Posterior cingulate gyrus (tissue), 11 donors: Measurements from ENCODE around the gene CLPSL1.
A peak's percentile ranks its signal among the peaks of the same experiment; 100 is the strongest.

Source experiments
- DNase-seq, 10 donors: peaks; one replicate each; pipeline versions ENCODE4 v3.0.0 to v3.0.0-alpha.2; 2020 to 2021; ENCODE audit warnings: mixed read lengths in 3 of 10
- intact Hi-C: fragments of 100-400 bp; cut with DNase I; formaldehyde crosslinking; loops from one replicate; pipeline ENCODE4 v1.15.1; 2023

Gene CLPSL1

GRCh38 chr6:35780719-35781118 lies at the start of gene CLPSL1:
Gene CLPSL1 (plus strand): TSS chr6:35781019. CDS start chr6:35781111, 92 bp downstream.
- intact Hi-C loops: no loop called here
- no peak for DNase-seq

- peak; percentile 87 to 99 (median 96) for DNase-seq
- intact Hi-C loops: loop anchor here (5.0 kb wide), 1 partner anchor 129 kb away; no protein-coding TSS in a partner anchor
These were observed 49.4 kb upstream of the CLPSL1 start for GRCh38 chr6:35731414-35731735.

- peak; percentile 78 to 97 (median 88) for DNase-seq
- intact Hi-C loops: loop anchor here (2.0 to 5.0 kb wide), 2 partner anchors 45 to 130 kb away; no protein-coding TSS in a partner anchor
These were observed 48.9 kb upstream of the CLPSL1 start for GRCh38 chr6:35731736-35732532.

- peak in 2 of 10 donors; percentile 29 to 70 for DNase-seq
- intact Hi-C loops: loop anchor here (2.0 to 5.0 kb wide), 2 partner anchors 47 to 131 kb away; no protein-coding TSS in a partner anchor
These were observed 47.2 kb upstream of the CLPSL1 start for GRCh38 chr6:35733633-35734032.

- DNase-seq: peak in 3 of 10 donors; percentile 32 to 49 (median 43)
- intact Hi-C loops: loop anchor here (5.0 kb wide), 1 partner anchor 132 kb away; no protein-coding TSS in a partner anchor
These were observed 46.5 kb upstream of the CLPSL1 start for GRCh38 chr6:35734319-35734718.

GRCh38 chr6:35735452-35735851 lies 45.4 kb upstream of the CLPSL1 start:
- intact Hi-C loops: no loop called here
- peak in 2 of 10 donors; percentile 54 to 66 for DNase-seq

- peak in 9 of 10 donors; percentile 63 to 96 (median 83) for DNase-seq
- intact Hi-C loops: loop anchor here (2.0 kb wide), 1 partner anchor 268 kb away; the partner anchor contains the start of gene RPL10A
These were observed 44.4 kb upstream of the CLPSL1 start for GRCh38 chr6:35736253-35736894.

GRCh38 chr6:35736982-35737412 lies 43.8 kb upstream of the CLPSL1 start, which contains the start of gene ARMC12:
Gene ARMC12 (plus strand): TSS chr6:35737032. CDS start chr6:35737109, 77 bp downstream.
- intact Hi-C loops: loop anchor here (1.0 to 2.0 kb wide), 3 partner anchors 153 to 268 kb away; partner anchors contain the start of gene RPL10A
- peak in 2 of 10 donors; percentile 42 to 70 for DNase-seq

GRCh38 chr6:35737413-35738211 lies 43.2 kb upstream of the CLPSL1 start:
- intact Hi-C loops: loop anchor here (1.0 to 2.0 kb wide), 3 partner anchors 153 to 269 kb away; partner anchors contain the start of gene RPL10A
- DNase-seq: peak in 2 of 10 donors; percentile 37 to 66

GRCh38 chr6:35739645-35740524 lies 40.9 kb upstream of the CLPSL1 start:
- intact Hi-C loops: loop anchor here (10.0 kb wide), 1 partner anchor 385 kb away; no protein-coding TSS in a partner anchor
- peak in 2 of 10 donors; percentile 4 to 14 for DNase-seq

GRCh38 chr6:35742842-35743241 lies 38.0 kb upstream of the CLPSL1 start:
- intact Hi-C loops: loop anchor here (10.0 kb wide), 1 partner anchor 388 kb away; no protein-coding TSS in a partner anchor
- peak in 1 of 10 donors; percentile 63 for DNase-seq

- intact Hi-C loops: loop anchor here (10.0 kb wide), 1 partner anchor 391 kb away; no protein-coding TSS in a partner anchor
- DNase-seq: no peak
These were observed 35.3 kb upstream of the CLPSL1 start for GRCh38 chr6:35745509-35745908.

GRCh38 chr6:35746516-35746915 lies 34.3 kb upstream of the CLPSL1 start:
- intact Hi-C loops: loop anchor here (10.0 kb wide), 1 partner anchor 392 kb away; no protein-coding TSS in a partner anchor

GRCh38 chr6:35747877-35748276 lies 32.9 kb upstream of the CLPSL1 start:
- intact Hi-C loops: loop anchor here (10.0 kb wide), 1 partner anchor 393 kb away; no protein-coding TSS in a partner anchor
- DNase-seq: no peak

More at GRCh38 chr6:35746516-35746915, 34.3 kb upstream of the CLPSL1 start:
- DNase-seq: no peak

GRCh38 chr6:35750557-35750956 lies 30.3 kb upstream of the CLPSL1 start:
- DNase-seq: no peak
- intact Hi-C loops: no loop called here

GRCh38 chr6:35751594-35751993 lies 29.2 kb upstream of the CLPSL1 start:
- intact Hi-C loops: no loop called here
- no peak for DNase-seq

- DNase-seq: no peak
These were observed 28.5 kb upstream of the CLPSL1 start for GRCh38 chr6:35752330-35752729.

GRCh38 chr6:35754452-35755277 lies 26.2 kb upstream of the CLPSL1 start:
- intact Hi-C loops: no loop called here
- peak in 1 of 10 donors; percentile 75 for DNase-seq

More at GRCh38 chr6:35752330-35752729, 28.5 kb upstream of the CLPSL1 start:
- intact Hi-C loops: no loop called here
